GM23248 (cell line): ENCODE data around the gene RAD51C.

Experiments used
- EZH2 ChIP-seq: fragments of 200-600 bp; sonication (generic); IDR thresholded peaks from 2 replicates; pipeline ENCODE4 v1.6.1; 2018; ENCODE audit warnings: antibody characterized with exemption, mild to moderate bottlenecking; ENCODE audit not compliant: insufficient read depth, poor library complexity, severe bottlenecking
- EZH2phosphoT487 ChIP-seq: fragments of 200-600 bp; sonication (generic); IDR thresholded peaks from 2 replicates; pipeline ENCODE4 v1.6.1; 2018; ENCODE audit warnings: antibody characterized with exemption, moderate library complexity, mild to moderate bottlenecking, low read depth; ENCODE audit not compliant: insufficient read depth

GRCh38 chr17:58706351-58707140 is 14.1 kb downstream of the RAD51C start:
- TF ChIP-seq EZH2 (no peak), EZH2phosphoT487 (no peak)
